CD8-positive, alpha-beta memory T cell (primary cell): ENCODE measurements around the gene MRPL48. TPM values are rescaled to one million over a fixed set of nuclear protein-coding genes. Genes with fewer than 3 reads are reported as not detected.
A peak's percentile ranks its signal among the peaks of the same experiment; 100 is the strongest.
"Not testable (repeated sequence)": the region's sequence is repeated elsewhere in the genome, so short reads cannot be mapped to it uniquely, and the experiment has no call there.

Source experiments
- CTCF ChIA-PET: fragments of 350-600 bp; sonication (Branson Sonifier 250); formaldehyde crosslinking; loops from one replicate; lab custom pipeline; 2021; ENCODE audit warnings: antibody characterized with exemption; lab: Charles Lee
- POLR2A ChIA-PET: fragments of 350-600 bp; sonication (Branson Sonifier 250); formaldehyde crosslinking; loops from one replicate; lab custom pipeline; 2021; ENCODE audit warnings: antibody characterized with exemption; lab: Charles Lee
- DNase-seq, 5 donors: peaks; one replicate each; pipeline versions ENCODE4 v3.0.0 to v3.0.0-alpha.2; 2020 to 2022; ENCODE audit warnings: mixed read lengths in 1 of 5
- H3K27ac ChIP-seq: one replicate; pipeline ENCODE4 v1.7.0; 2013; ENCODE audit warnings: low read depth, mild to moderate bottlenecking, low read length, moderate library complexity
- H3K27me3 ChIP-seq: 2 replicates; pipeline ENCODE4 v1.7.0; 2013; ENCODE audit warnings: low read length, mild to moderate bottlenecking; ENCODE audit not compliant: insufficient read depth, poor library complexity, severe bottlenecking
- H3K36me3 ChIP-seq: 2 replicates; pipeline ENCODE4 v1.7.0; 2013; ENCODE audit warnings: mild to moderate bottlenecking, low read length, moderate library complexity; ENCODE audit not compliant: insufficient read depth
- H3K4me1 ChIP-seq: 2 replicates; pipeline ENCODE4 v1.7.0; 2013; ENCODE audit warnings: mild to moderate bottlenecking, low read length, moderate library complexity; ENCODE audit not compliant: insufficient read depth
- H3K4me3 ChIP-seq: 2 replicates; pipeline ENCODE4 v1.7.0; 2013; ENCODE audit warnings: mild to moderate bottlenecking, low read length
- H3K9me3 ChIP-seq: 2 replicates; pipeline ENCODE4 v1.7.0; 2013; ENCODE audit warnings: mild to moderate bottlenecking, low read length
- H3K27ac Mint-ChIP-seq, 8 donors: one replicate each; pipeline ENCODE4 v1.8.0; 2020 to 2021; ENCODE audit warnings: mixed read lengths in 8 of 8, mild to moderate bottlenecking in 6 of 8, inconsistent platforms in 3 of 8, moderate library complexity in 3 of 8
- H3K27me3 Mint-ChIP-seq, 2 donors: one replicate each; pipeline ENCODE4 v1.8.0; 2020 to 2021; ENCODE audit warnings: mixed read lengths in 2 of 2, mild to moderate bottlenecking in 1 of 2, moderate library complexity in 1 of 2
- H3K36me3 Mint-ChIP-seq, 3 donors: one replicate each; pipeline ENCODE4 v1.8.0; 2020 to 2021; ENCODE audit warnings: mixed read lengths in 3 of 3, inconsistent platforms in 1 of 3, mild to moderate bottlenecking in 1 of 3
- H3K4me1 Mint-ChIP-seq, 3 donors: one replicate each; pipeline ENCODE4 v1.8.0; 2020 to 2021; ENCODE audit warnings: mixed read lengths in 3 of 3, inconsistent platforms in 1 of 3, mild to moderate bottlenecking in 1 of 3
- H3K4me3 Mint-ChIP-seq, 7 donors: one replicate each; pipeline ENCODE4 v1.8.0; 2020 to 2021; ENCODE audit warnings: mixed read lengths in 7 of 7, mild to moderate bottlenecking in 6 of 7, moderate library complexity in 4 of 7, inconsistent platforms in 2 of 7
- H3K9me3 Mint-ChIP-seq, 5 donors: one replicate each; pipeline ENCODE4 v1.8.0; 2020 to 2022; ENCODE audit warnings: mixed read lengths in 5 of 5, mild to moderate bottlenecking in 3 of 5, moderate library complexity in 2 of 5, inconsistent platforms in 1 of 5
- polyA plus RNA-seq: library from polyadenylated mRNA; unstranded; fragments of 300-500 nt; fragmentation: Illumina TruSeq; gene quantifications from one replicate; pipeline ENCODE4 v1.2.3, GENCODE V29; 2021
- total RNA-seq, 2 experiments: library from RNA; stranded (reverse); gene quantifications; one replicate each; pipeline ENCODE4 v1.2.3, GENCODE V29; 2021

The MRPL48 gene
- total and polyA plus RNA-seq, 3 experiments from 2014 or later: 56.8 to 66.7 (median 63.1) TPM

GRCh38 chr11:73781303-73781702 lies 6.4 kb upstream of the MRPL48 start:
- H3K4me3 Mint-ChIP-seq: peak overlapping the region in 2 of 7 donors; percentile 28 to 67
- peak overlapping the region in 2 of 8 donors; percentile 37 to 52 for H3K27ac Mint-ChIP-seq
- POLR2A ChIA-PET: no interaction called here
- Histone ChIP-seq H3K27ac (no peak overlapping the region), H3K9me3 (no peaks in the 10 kb centered on the region), H3K4me3 (no peak overlapping the region), H3K36me3 (no peaks in the 10 kb centered on the region), H3K4me1 (peaks cover 11% of the 10 kb centered on the region), H3K27me3 (no peaks in the 10 kb centered on the region)
- DNase-seq: no peak
- peaks cover 9 to 19% (median 17%) of the 10 kb centered on the region in 3 donors for H3K4me1 Mint-ChIP-seq
- H3K9me3 Mint-ChIP-seq: no peaks in the 10 kb centered on the region
- CTCF ChIA-PET: no interaction called here
- H3K36me3 Mint-ChIP-seq: peaks cover 0 to 6% (median 0%) of the 10 kb centered on the region in 3 donors
- peaks cover 0 to 4% of the 10 kb centered on the region in 2 donors for H3K27me3 Mint-ChIP-seq

DNA sequence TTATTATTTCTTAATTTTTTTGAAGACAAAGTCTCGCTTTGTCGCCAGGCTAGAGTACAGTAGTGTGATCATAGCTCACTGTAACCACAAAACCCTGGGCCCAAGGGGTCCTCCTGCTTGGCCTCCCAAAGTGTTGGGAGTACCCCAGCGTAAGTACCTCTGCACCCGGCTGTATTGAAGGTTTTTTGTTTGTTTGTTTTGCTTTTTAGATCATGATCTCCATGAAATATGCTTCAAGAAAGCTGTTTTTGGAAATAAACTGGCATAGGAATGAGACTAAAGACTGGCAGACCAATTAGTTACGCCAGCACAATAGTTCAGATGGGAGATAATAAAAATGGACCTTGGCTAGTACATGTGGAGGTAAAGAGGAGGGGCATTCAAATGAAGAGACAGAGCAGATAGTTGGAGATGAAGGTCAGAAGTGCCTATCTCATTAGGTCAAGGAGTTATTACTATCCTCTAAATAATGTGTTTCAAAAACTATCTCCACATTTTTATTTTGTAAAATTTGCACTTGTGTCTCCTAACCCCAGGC lies 4.1 kb upstream of the MRPL48 start:
- H3K27ac Mint-ChIP-seq: no peak overlapping the region
- no peak for DNase-seq
- peak overlapping the region in 1 of 7 donors; percentile 8 for H3K4me3 Mint-ChIP-seq
- ChIA-PET CTCF (no interaction called here), POLR2A (no interaction called here)
- peaks cover 0 to 4% of the 10 kb centered on the region in 2 donors for H3K27me3 Mint-ChIP-seq
- Histone ChIP-seq H3K9me3 (no peaks in the 10 kb centered on the region), H3K4me3 (no peak overlapping the region), H3K36me3 (no peaks in the 10 kb centered on the region), H3K27me3 (no peaks in the 10 kb centered on the region), H3K27ac (peak overlapping the region; percentile 48), H3K4me1 (peaks cover 19% of the 10 kb centered on the region)
- peaks cover 0 to 15% (median 0%) of the 10 kb centered on the region in 3 donors for H3K36me3 Mint-ChIP-seq
- H3K4me1 Mint-ChIP-seq: peaks cover 19 to 31% (median 25%) of the 10 kb centered on the region in 3 donors
- no peaks in the 10 kb centered on the region for H3K9me3 Mint-ChIP-seq

GRCh38 chr11:73784080-73784634 lies 3.5 kb upstream of the MRPL48 start:
- H3K4me1 ChIP-seq: peaks cover 17% of the 10 kb centered on the region
- H3K27ac Mint-ChIP-seq: no peak overlapping the region
- no peak for DNase-seq
- peaks cover 0 to 4% of the 10 kb centered on the region in 2 donors for H3K27me3 Mint-ChIP-seq
- H3K4me3 ChIP-seq: no peak overlapping the region
- H3K27ac ChIP-seq: peak overlapping the region; percentile 48
- no peaks in the 10 kb centered on the region for H3K9me3 Mint-ChIP-seq
- ChIA-PET POLR2A (interaction anchor here (0.7 kb wide), 1 partner anchor 23 kb away, joined by 3 read pairs; the partner anchor contains the start of gene RAB6A), CTCF (no interaction called here)
- no peak overlapping the region for H3K4me3 Mint-ChIP-seq
- no peaks in the 10 kb centered on the region for H3K27me3 ChIP-seq
- H3K4me1 Mint-ChIP-seq: peaks cover 17 to 31% (median 25%) of the 10 kb centered on the region in 3 donors
- no peaks in the 10 kb centered on the region for H3K36me3 ChIP-seq
- H3K36me3 Mint-ChIP-seq: peaks cover 0 to 12% (median 0%) of the 10 kb centered on the region in 3 donors
- no peaks in the 10 kb centered on the region for H3K9me3 ChIP-seq

DNA sequence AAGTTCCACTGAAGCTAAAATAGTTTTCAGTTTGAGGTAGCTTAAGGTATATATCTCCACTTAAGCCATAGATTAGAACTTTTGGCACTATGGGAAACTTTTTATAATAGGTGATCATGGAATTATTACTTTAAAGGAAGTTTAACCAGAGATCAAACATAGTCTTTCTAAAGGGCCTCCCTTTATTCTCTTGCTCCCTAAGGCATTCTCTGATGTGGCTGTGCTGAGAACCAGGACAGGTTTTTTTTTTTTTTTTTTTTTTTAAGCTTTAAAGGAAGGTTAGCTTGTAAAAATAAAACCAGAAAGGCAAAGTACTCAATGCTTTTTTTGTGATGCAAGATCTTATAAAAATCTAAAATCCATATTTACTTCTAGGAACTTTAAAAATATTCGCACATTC lies 2.9 kb upstream of the MRPL48 start:
- POLR2A ChIA-PET: interaction anchor here (0.6 to 0.7 kb wide), 2 partner anchors 23 to 1467 kb away, joined by 3 read pairs; partner anchors contain the start of gene RAB6A
- Mint-ChIP-seq H3K9me3 (no peaks in the 10 kb centered on the region), H3K36me3 (peaks cover 0 to 8% (median 0%) of the 10 kb centered on the region in 3 donors), H3K27me3 (peaks cover 0 to 4% of the 10 kb centered on the region in 2 donors), H3K4me1 (peaks cover 16 to 33% (median 25%) of the 10 kb centered on the region in 3 donors), H3K4me3 (no peak overlapping the region), H3K27ac (peak overlapping the region in 1 of 8 donors; percentile 41)
- Histone ChIP-seq H3K4me3 (no peak overlapping the region), H3K27me3 (no peaks in the 10 kb centered on the region), H3K9me3 (no peaks in the 10 kb centered on the region), H3K36me3 (no peaks in the 10 kb centered on the region), H3K27ac (peak overlapping the region; percentile 48), H3K4me1 (peaks cover 16% of the 10 kb centered on the region)
- DNase-seq: no peak
- CTCF ChIA-PET: interaction anchor here (0.6 kb wide), 1 partner anchor 31 kb away, joined by 3 read pairs; no protein-coding TSS in a partner anchor

- not testable (repeated sequence) for H3K27me3 Mint-ChIP-seq, H3K36me3 Mint-ChIP-seq, H3K9me3 Mint-ChIP-seq, H3K36me3 ChIP-seq, DNase-seq, H3K27me3 ChIP-seq, H3K27ac ChIP-seq, H3K9me3 ChIP-seq, H3K4me3 ChIP-seq
- Mint-ChIP-seq H3K27ac (peak overlapping the region in 2 of 8 donors; percentile 41 to 64), H3K4me1 (peaks cover 16 to 30% (median 23%) of the 10 kb centered on the region in 3 donors), H3K4me3 (peak overlapping the region in 2 of 7 donors; percentile 16 to 20)
- peaks cover 12% of the 10 kb centered on the region for H3K4me1 ChIP-seq
- ChIA-PET CTCF (interaction anchor here (0.6 kb wide), 1 partner anchor 30 kb away, joined by 3 read pairs; no protein-coding TSS in a partner anchor), POLR2A (interaction anchor here (0.6 kb wide), 2 partner anchors 109 to 1468 kb away, joined by 3 read pairs; no protein-coding TSS in a partner anchor)
Measured at GRCh38 chr11:73785467-73785866, 2.2 kb upstream of the MRPL48 start.

DNA sequence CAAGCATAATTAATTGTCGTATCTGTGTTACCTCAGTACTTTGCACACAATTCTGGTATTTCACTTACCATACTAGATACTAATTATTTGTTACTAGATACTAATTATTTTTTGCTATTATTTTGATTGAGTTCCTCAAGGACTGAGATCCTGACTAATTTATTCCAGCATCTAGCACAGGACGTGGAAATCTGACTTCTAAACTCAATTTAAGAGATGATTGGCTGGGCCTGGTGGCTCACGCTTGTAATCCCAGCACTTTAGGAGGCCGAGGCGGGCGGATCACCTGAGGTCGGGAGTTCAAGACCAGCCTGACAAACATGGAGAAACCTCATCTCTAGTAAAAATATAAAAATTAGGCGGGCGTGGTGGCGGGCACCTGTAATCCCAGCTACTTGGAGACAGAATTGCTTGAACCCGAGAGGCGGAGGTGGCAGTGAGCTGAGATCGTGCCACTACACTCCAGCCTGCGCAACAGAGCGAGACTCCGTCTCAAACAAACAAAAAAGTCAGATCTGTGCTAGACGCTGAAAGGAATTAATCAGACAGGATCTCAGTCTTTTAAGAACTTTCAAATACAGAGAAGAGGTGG lies 527 bp upstream of the MRPL48 start:
- Mint-ChIP-seq H3K27ac (peak overlapping the region; percentile 94 to 99 (median 98)), H3K9me3 (no peaks in the 10 kb centered on the region), H3K36me3 (peaks cover 0 to 15% (median 0%) of the 10 kb centered on the region in 3 donors), H3K4me3 (peak overlapping the region; percentile 94 to 100 (median 99)), H3K4me1 (peaks cover 16 to 35% (median 34%) of the 10 kb centered on the region in 3 donors), H3K27me3 (peaks cover 0 to under 1% of the 10 kb centered on the region in 2 donors)
- ChIA-PET CTCF (interaction anchor here (1.8 kb wide), 1 partner anchor 27 kb away, joined by 5 read pairs; the partner anchor contains the start of gene RAB6A), POLR2A (interaction anchor here (1.6 to 1.8 kb wide), 2 partner anchors 8 to 26 kb away, joined by 11 to 19 read pairs; partner anchors contain the start of gene RAB6A)
- no peaks in the 10 kb centered on the region for H3K9me3 ChIP-seq
- no peaks in the 10 kb centered on the region for H3K27me3 ChIP-seq
- no peaks in the 10 kb centered on the region for H3K36me3 ChIP-seq
- DNase-seq: no peak
- peaks cover 12% of the 10 kb centered on the region for H3K4me1 ChIP-seq
- H3K4me3 ChIP-seq: peak overlapping the region; percentile 97
- H3K27ac ChIP-seq: peak overlapping the region; percentile 86

DNA sequence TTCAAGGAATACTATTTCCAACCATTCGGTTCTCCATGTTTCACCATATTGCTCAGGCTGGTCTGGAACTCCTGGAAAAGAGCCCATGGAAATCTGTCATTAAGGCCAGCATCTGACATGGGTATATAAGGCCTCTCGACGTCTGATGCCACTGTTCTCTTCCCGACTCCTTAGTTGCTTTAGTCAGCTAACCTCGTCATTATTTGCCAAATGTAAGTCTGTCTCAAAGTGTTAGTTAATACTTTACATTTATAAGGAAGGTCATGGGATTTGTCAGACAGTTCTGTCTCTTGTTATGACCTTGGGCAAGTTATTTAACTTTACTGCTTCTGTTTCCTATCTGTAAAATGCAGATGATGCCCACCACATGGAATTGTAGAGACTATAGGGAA lies 1.6 kb downstream of the MRPL48 start:
- POLR2A ChIA-PET: no interaction called here
- peaks cover 12% of the 10 kb centered on the region for H3K4me1 ChIP-seq
- no peaks in the 10 kb centered on the region for H3K36me3 ChIP-seq
- peak overlapping the region in 5 of 8 donors; percentile 72 to 99 (median 98) for H3K27ac Mint-ChIP-seq
- CTCF ChIA-PET: no interaction called here
- H3K27me3 ChIP-seq: no peaks in the 10 kb centered on the region
- H3K4me3 Mint-ChIP-seq: peak overlapping the region; percentile 60 to 99 (median 97)
- peaks cover 0 to 25% (median 2%) of the 10 kb centered on the region in 3 donors for H3K36me3 Mint-ChIP-seq
- no peak for DNase-seq
- H3K9me3 ChIP-seq: no peaks in the 10 kb centered on the region
- H3K4me1 Mint-ChIP-seq: peaks cover 19 to 44% (median 43%) of the 10 kb centered on the region in 3 donors
- H3K27me3 Mint-ChIP-seq: no peaks in the 10 kb centered on the region
- H3K27ac ChIP-seq: peak overlapping the region; percentile 86
- no peak overlapping the region for H3K4me3 ChIP-seq
- no peaks in the 10 kb centered on the region for H3K9me3 Mint-ChIP-seq
